ENCODE results near the gene HS6ST3.

DNA sequence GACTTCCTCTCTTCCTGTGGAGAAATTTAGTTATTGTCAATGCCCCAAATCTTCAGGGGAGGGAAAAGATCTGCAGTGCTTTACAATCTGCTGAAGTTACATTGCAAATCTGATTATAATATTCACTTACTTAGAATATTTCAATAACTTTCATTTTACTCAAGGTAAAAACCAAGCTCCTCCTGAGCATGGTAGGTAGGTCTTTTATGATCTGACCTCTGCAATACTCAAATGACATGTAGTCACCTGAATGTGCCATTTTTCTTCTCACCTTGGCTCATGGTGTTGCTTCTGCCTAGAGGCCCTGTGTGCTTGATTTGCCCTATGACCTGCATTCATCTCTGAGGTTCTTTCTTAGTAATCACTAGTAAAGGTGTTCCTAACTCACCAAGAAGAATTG is 331.4 kb downstream of the HS6ST3 start:
- TF ChIP-seq POLR2A (IDR thresholded peaks at IDR 0.05; ENCODE audit: low read length) (no peak), GATA1 (IDR thresholded peaks at IDR 0.05; ENCODE audit: low read depth, low read length) (no peak)
